PFSK-1 (cell line): ENCODE results near the gene PPM1G.

ENCODE experiments used
- FOXP2 ChIP-seq: optimal IDR thresholded peaks from 2 replicates; pipeline ENCODE3; 2011; ENCODE audit warnings: borderline replicate concordance, control low read depth, inconsistent platforms; ENCODE audit not compliant: insufficient read depth; ENCODE audit errors: extremely low read length, extremely low read depth
- POLR2AphosphoS5 ChIP-seq: IDR thresholded peaks from 2 replicates; pipeline ENCODE4 v1.6.1; 2012; ENCODE audit warnings: low read depth, mild to moderate bottlenecking, control low read depth, low read length, moderate library complexity
- REST ChIP-seq, 2 experiments: IDR thresholded peaks; 2 replicates each; pipeline versions ENCODE4 v1.6.1 to v1.8.0; 2011 to 2012; ENCODE audit warnings: low read depth in 2 of 2, low read length in 2 of 2, control low read depth in 1 of 2, inconsistent platforms in 1 of 2, mild to moderate bottlenecking in 1 of 2, moderate library complexity in 1 of 2; ENCODE audit not compliant: insufficient read depth in 1 of 2
- SIN3A ChIP-seq: IDR thresholded peaks from 2 replicates; pipeline ENCODE4 v1.6.1; 2012; ENCODE audit warnings: mild to moderate bottlenecking, low read length, moderate library complexity, borderline replicate concordance; ENCODE audit not compliant: insufficient read depth
- TAF1 ChIP-seq: IDR thresholded peaks from 2 replicates; pipeline ENCODE4 v1.6.1; 2012; ENCODE audit warnings: low read length, control low read depth, borderline replicate concordance; ENCODE audit not compliant: insufficient read depth

- no peak for TF ChIP-seq POLR2AphosphoS5
- no peak for TF ChIP-seq REST (IDR thresholded peaks at IDR 0.05; ENCODE audit: insufficient read depth in 1 of 2, low read depth in 2 of 2, low read length in 2 of 2)
- peak; percentile 56; the same call in 1 of the 2 replicates for TF ChIP-seq TAF1
- peak; percentile 76; the same call in 1 of the 2 replicates for TF ChIP-seq SIN3A
- no peak for TF ChIP-seq FOXP2
These were observed 53.4 kb downstream of the PPM1G start for GRCh38 chr2:27356056-27356381.
